GM12878 (cell line): ENCODE data around the gene FAM210A. TPM values are rescaled to one million over a fixed set of nuclear protein-coding genes. Genes with fewer than 3 reads are reported as not detected.

Experiments
- ATAC-seq: fragments of 200-7000 bp; cut with Tn5 transposase; 3 replicates; pipeline ENCODE4 v1.9.1; 2020; ENCODE audit warnings: mild to moderate bottlenecking, moderate library complexity
- BruUV-seq: library from RNA; stranded (reverse); fragments of 400-500 nt; replicated peaks from 2 replicates; lab custom pipeline; 2021; lab: Mats Ljungman, UMichigan
- CTCF ChIA-PET: fragments of 300-600 bp; sonication (Branson Sonifier 250); formaldehyde crosslinking; extraction: SDS; loops from one replicate; lab custom pipeline; 2021; ENCODE audit warnings: inconsistent platforms; lab: Yijun Ruan, JAX
- POLR2A ChIA-PET: fragments of 350-600 bp; formaldehyde crosslinking; extraction: SDS; loops from one replicate; lab custom pipeline; 2021; ENCODE audit warnings: inconsistent platforms; lab: Charles Lee
- RAD21 ChIA-PET: fragments of 300-600 bp; sonication (Branson Sonifier 250); formaldehyde crosslinking; loops from one replicate; lab custom pipeline; 2023; ENCODE audit warnings: antibody characterized with exemption; ENCODE audit not compliant: unreplicated experiment; lab: Charles Lee
- SMC1A ChIA-PET: fragments of 300-600 bp; sonication (Branson Sonifier 250); formaldehyde crosslinking; loops from one replicate; lab custom pipeline; 2023; ENCODE audit not compliant: unreplicated experiment, uncharacterized antibody; lab: Charles Lee
- DNase-seq: peaks from one replicate; pipeline ENCODE4 v3.0.0-alpha.2; 2011; ENCODE audit warnings: low read depth, low spot score
- FAIRE-seq: peaks from 3 replicates; lab custom pipeline; 2011; peaks lifted over from hg19 to GRCh38; lab: Jason Lieb, UNC
- H2AFZ ChIP-seq: 2 replicates; pipeline ENCODE4 v1.6.0; 2011; ENCODE audit warnings: low read depth, low read length, control low read depth; ENCODE audit not compliant: control insufficient read depth
- H3K27ac ChIP-seq: 2 replicates; pipeline ENCODE4 v1.5.1; 2011; ENCODE audit warnings: control low read depth; ENCODE audit not compliant: control insufficient read depth, insufficient read depth
- H3K27me3 ChIP-seq, 2 experiments: replicated peaks in 1 of 2; 2 replicates each; pipeline versions ENCODE4 v1.6.0 to v1.6.1; 2011; ENCODE audit warnings: low read length in 1 of 2; ENCODE audit not compliant: control insufficient read depth in 2 of 2, insufficient read depth in 2 of 2
- H3K36me3 ChIP-seq, 2 experiments: 2 replicates each; pipeline ENCODE4 v1.5.1; 2011; ENCODE audit warnings: low read length in 1 of 2; ENCODE audit not compliant: control insufficient read depth in 2 of 2, insufficient read depth in 2 of 2
- H3K4me1 ChIP-seq: 2 replicates; pipeline ENCODE4 v1.6.1; 2011; ENCODE audit warnings: mild to moderate bottlenecking, low read length, moderate library complexity, mixed read lengths; ENCODE audit not compliant: control insufficient read depth, insufficient read depth
- H3K4me2 ChIP-seq: 2 replicates; pipeline ENCODE4 v1.6.0; 2011; ENCODE audit warnings: control low read depth; ENCODE audit not compliant: control insufficient read depth, insufficient read depth
- H3K4me3 ChIP-seq: fragments of 200-600 bp; sonication (generic); 2 replicates; pipeline ENCODE4 v1.5.1; 2016
- H3K79me2 ChIP-seq: 2 replicates; pipeline ENCODE4 v1.6.0; 2011; ENCODE audit warnings: low read length; ENCODE audit not compliant: control insufficient read depth, insufficient read depth
- H3K9ac ChIP-seq: 2 replicates; pipeline ENCODE4 v1.8.0; 2011; ENCODE audit warnings: low read length, control low read depth, mixed read lengths; ENCODE audit not compliant: control insufficient read depth, insufficient read depth
- H3K9me3 ChIP-seq: replicated peaks from 3 replicates; pipeline ENCODE4 v1.5.1; 2011; ENCODE audit warnings: mild to moderate bottlenecking, low read length; ENCODE audit not compliant: control insufficient read depth, insufficient read depth
- H4K20me1 ChIP-seq: 2 replicates; pipeline ENCODE4 v1.6.0; 2011; ENCODE audit not compliant: control insufficient read depth, insufficient read depth
- BCL11A ChIP-seq: IDR thresholded peaks from 2 replicates; pipeline ENCODE4 v1.6.1; 2011; ENCODE audit warnings: low read depth, low read length
- CBX5 ChIP-seq: sonication (generic); IDR thresholded peaks from 2 replicates; pipeline ENCODE4 v1.6.1; 2016; ENCODE audit warnings: low read depth, moderate library complexity, mild to moderate bottlenecking, inconsistent platforms
- EGR1 ChIP-seq, 2 experiments: IDR thresholded peaks; 1 replicate in 1 of 2; 2 replicates in 1 of 2; pipeline ENCODE4 v1.6.1; 2011 to 2012; ENCODE audit warnings: low read depth in 2 of 2, low read length in 2 of 2, borderline replicate concordance in 1 of 2, mild to moderate bottlenecking in 1 of 2, moderate library complexity in 1 of 2
- POLR2A ChIP-seq: IDR thresholded peaks from 2 replicates; pipeline ENCODE4 v1.6.1; 2011; ENCODE audit warnings: low read depth, mild to moderate bottlenecking, low read length
- POLR2AphosphoS5 ChIP-seq: IDR thresholded peaks from 2 replicates; pipeline ENCODE4 v1.6.1; 2011; ENCODE audit warnings: mild to moderate bottlenecking, low read length, inconsistent platforms
- SMC3 ChIP-seq: IDR thresholded peaks from 2 replicates; pipeline ENCODE4 v1.6.1; 2011; ENCODE audit warnings: low read length, improper control_type of control experiment, borderline replicate concordance
- WGBS: methylation state at CpG from one replicate; pipeline ENCODE4 v1.1.6; 2016; ENCODE audit warnings: low lambda C conversion rate; ENCODE audit not compliant: insufficient replicate concordance, insufficient coverage; ENCODE audit errors: missing lambda C conversion rate; 5-methylcytosine and 5-hydroxymethylcytosine counted together
- in situ Hi-C: fragments of 300-500 bp; cut with MboI; formaldehyde crosslinking; loops from 9 replicates; pipeline ENCODE4 v1.14.3; 2018; ENCODE audit warnings: mixed read lengths
- intact Hi-C: fragments of 100-400 bp; cut with micrococcal nuclease; formaldehyde crosslinking; loops from one replicate; pipeline ENCODE4 v1.14.2; 2022; ENCODE audit not compliant: unreplicated experiment
- polyA plus RNA-seq, 11 experiments: library from polyadenylated mRNA; depleted of rRNA in 4 of 11; unstranded in 6 of 11; stranded (reverse) in 5 of 11; fragments of >200 nt; fragmentation: Nextera tagmentation in 4 of 11; fragmentation: Illumina TruSeq in 1 of 11; extraction: Ambion mirVana in 4 of 11; extraction: Trizol in 1 of 11; gene quantifications; 1 replicate in 1 of 11; 2 replicates in 10 of 11; pipeline versions ENCODE4 v1.2.1 to v1.2.3, GENCODE V29; 2011 to 2016; ENCODE audit warnings: inconsistent platforms in 2 of 11, missing spikeins in 2 of 11, low read depth in 1 of 11
- total RNA-seq, 4 experiments: library from RNA; depleted of rRNA in 3 of 4; stranded (reverse); fragments of >200 nt in 3 of 4; fragmentation: Illumina TruSeq in 1 of 4; extraction: Trizol in 1 of 4; gene quantifications; 2 replicates each; pipeline versions ENCODE4 v1.2.1 to v1.2.3, GENCODE V29; 2013 to 2021
- TF ChIP-seq, protein P1 (sequence below): fragments of 450-650 bp; conservative IDR thresholded peaks from 2 replicates; pipeline ENCODE4 v1.6.1; 2017; ENCODE audit warnings: mild to moderate bottlenecking, moderate library complexity

The FAM210A gene
- total and polyA plus RNA-seq, 10 of the 15 experiments (the other 5 are each of a cell fraction or from before 2014, with no cell fraction given), result 10.3 to 56.3 (median 17.7) TPM

DNA sequence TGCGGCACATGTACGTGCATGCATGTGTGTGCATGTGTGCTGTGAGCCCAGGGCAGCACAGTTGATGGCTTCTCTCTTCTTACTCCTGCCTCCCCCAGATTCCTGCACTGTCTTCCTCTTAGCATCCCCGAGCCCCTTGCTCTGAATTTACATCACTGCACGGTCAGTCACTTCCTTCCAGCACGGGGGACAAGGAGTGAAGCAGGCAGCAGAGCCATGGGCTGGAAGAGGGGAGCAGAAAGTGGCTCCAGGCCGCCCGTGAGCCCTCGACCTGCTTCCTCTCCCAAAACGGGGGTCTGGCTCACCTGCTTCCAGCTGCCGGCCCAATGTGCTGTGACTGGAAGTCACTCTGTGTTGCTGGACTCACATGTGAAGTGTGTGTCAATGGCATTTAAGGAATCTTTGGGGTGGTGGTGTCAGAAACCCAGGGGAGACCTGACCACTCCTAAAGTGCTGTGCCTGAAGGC is 106.1 kb downstream of the FAM210A start:
- SMC1A ChIA-PET, result interaction anchor here (0.9 to 2.1 kb wide), 2 partner anchors 10 to 61 kb away, joined by 3 to 8 read pairs; no protein-coding TSS in a partner anchor

DNA sequence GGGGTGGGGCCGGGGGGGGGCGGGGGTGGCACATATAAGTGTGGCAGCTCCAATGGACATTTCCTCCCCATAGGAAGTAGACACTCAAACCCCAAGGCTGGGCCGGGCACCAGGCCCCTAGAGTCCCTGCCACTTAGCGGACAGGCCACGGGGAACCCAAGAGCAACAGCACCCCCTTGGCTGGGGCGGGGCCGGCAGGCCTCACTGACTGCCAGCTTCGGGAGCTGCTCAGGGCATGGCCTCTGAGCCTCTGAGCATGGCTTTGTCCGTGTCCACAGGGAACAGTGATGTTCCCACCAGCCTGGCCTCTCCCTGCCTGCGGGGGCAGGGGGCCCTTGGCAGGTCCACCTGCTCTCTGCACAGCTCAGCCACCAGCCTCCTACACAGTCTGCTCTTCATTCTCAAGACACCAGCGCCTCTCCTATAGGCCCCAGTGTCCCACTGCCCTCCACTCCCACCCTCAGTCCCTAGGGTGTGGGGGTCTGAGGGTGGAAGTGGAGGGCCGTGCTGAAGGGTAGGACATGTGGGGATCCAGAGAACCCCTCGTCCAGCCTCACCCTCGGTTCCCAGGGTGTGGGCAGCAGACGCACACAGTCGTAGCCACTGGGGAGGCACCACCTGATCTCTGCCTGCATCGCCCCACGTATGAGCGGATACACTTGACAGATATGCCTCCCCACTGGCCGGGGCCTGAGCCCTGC is 106.7 kb downstream of the FAM210A start:
- 89% methylated on average over 18 of the region's 20 CpGs for WGBS
- Histone ChIP-seq H3K27ac (no peak overlapping the region), H3K4me1 (peaks cover 24% of the 10 kb centered on the region), H3K36me3 (no peaks in the 10 kb centered on the region; a peak in 2 of 4 replicates), H3K4me2 (no peak overlapping the region), H2AFZ (no peak overlapping the region), H3K9me3 (no peaks in the 10 kb centered on the region), H3K9ac (no peak overlapping the region), H4K20me1 (no peaks in the 10 kb centered on the region), H3K79me2 (peaks cover 18% of the 10 kb centered on the region), H3K4me3 (no peak overlapping the region), H3K27me3 (no peaks in the 10 kb centered on the region)
- ATAC-seq, result no peak
- ChIA-PET POLR2A (no interaction called here), CTCF (no interaction called here), RAD21 (no interaction called here), SMC1A (interaction anchor here (2.1 kb wide), 1 partner anchor 61 kb away, joined by 8 read pairs; no protein-coding TSS in a partner anchor)
- no peak for DNase-seq
- intact Hi-C loops (no loop called here), in situ Hi-C loops (no loop called here)
- BruUV-seq, result no TSS peak
- TF ChIP-seq BCL11A, result no peak
- peak; percentile 40; the same call in 1 of the 2 replicates for TF ChIP-seq POLR2A
- no peak for TF ChIP-seq CBX5
- 0 out of 2 replicates have a peak, but pooled peaks have one; percentile 16 for TF ChIP-seq POLR2AphosphoS5
- TF ChIP-seq, protein P1, sequence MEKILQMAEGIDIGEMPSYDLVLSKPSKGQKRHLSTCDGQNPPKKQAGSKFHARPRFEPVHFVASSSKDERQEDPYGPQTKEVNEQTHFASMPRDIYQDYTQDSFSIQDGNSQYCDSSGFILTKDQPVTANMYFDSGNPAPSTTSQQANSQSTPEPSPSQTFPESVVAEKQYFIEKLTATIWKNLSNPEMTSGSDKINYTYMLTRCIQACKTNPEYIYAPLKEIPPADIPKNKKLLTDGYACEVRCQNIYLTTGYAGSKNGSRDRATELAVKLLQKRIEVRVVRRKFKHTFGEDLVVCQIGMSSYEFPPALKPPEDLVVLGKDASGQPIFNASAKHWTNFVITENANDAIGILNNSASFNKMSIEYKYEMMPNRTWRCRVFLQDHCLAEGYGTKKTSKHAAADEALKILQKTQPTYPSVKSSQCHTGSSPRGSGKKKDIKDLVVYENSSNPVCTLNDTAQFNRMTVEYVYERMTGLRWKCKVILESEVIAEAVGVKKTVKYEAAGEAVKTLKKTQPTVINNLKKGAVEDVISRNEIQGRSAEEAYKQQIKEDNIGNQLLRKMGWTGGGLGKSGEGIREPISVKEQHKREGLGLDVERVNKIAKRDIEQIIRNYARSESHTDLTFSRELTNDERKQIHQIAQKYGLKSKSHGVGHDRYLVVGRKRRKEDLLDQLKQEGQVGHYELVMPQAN, result no peak
- no peak for FAIRE-seq

More for the DNA sequence above, 106.1 kb downstream of the FAM210A start:
- no peaks in the 10 kb centered on the region for H3K27me3 ChIP-seq
- H3K4me3 ChIP-seq, result no peak overlapping the region
- BruUV-seq, result no TSS peak
- H3K4me1 ChIP-seq, result peaks cover 19% of the 10 kb centered on the region
- H4K20me1 ChIP-seq, result no peaks in the 10 kb centered on the region
- no peak overlapping the region for H3K9ac ChIP-seq
- no peak overlapping the region for H2AFZ ChIP-seq
- DNase-seq, result no peak
- H3K9me3 ChIP-seq, result no peaks in the 10 kb centered on the region
- CTCF ChIA-PET, result no interaction called here
- no peak for ATAC-seq
- TF ChIP-seq POLR2A, result 0 out of 2 replicates have a peak, but pooled peaks have one; percentile 9
- no peak for TF ChIP-seq SMC3
- TF ChIP-seq EGR1 (IDR thresholded peaks at IDR 0.05; ENCODE audit: borderline replicate concordance in 1 of 2, low read depth in 2 of 2, low read length in 2 of 2), result no peak
- intact Hi-C loops (no loop called here), in situ Hi-C loops (no loop called here)
- WGBS, result 76% methylated on average over 10 of the region's 10 CpGs
- RAD21 ChIA-PET, result interaction anchor here (0.5 to 1.4 kb wide), 2 partner anchors 9 to 1304 kb away, joined by 3 to 6 read pairs; no protein-coding TSS in a partner anchor
- FAIRE-seq, result no peak
- peaks cover 12% of the 10 kb centered on the region for H3K79me2 ChIP-seq
- H3K27ac ChIP-seq, result no peak overlapping the region
- H3K36me3 ChIP-seq, result no peaks in the 10 kb centered on the region; a peak in 2 of 4 replicates
- POLR2A ChIA-PET, result no interaction called here
- H3K4me2 ChIP-seq, result no peak overlapping the region
